Kidney (tissue), 14 donors: Measurements from ENCODE around the gene ERLEC1. TPM values are rescaled to one million over a fixed set of nuclear protein-coding genes. Genes with fewer than 3 reads are reported as not detected.
"Not testable (repeated sequence)": the region's sequence is repeated elsewhere in the genome, so short reads cannot be mapped to it uniquely, and the experiment has no call there.

Source experiments
- DNase-seq, 5 donors: peaks; one replicate each; pipeline ENCODE4 v3.0.0-alpha.2; 2013 to 2020
- FAIRE-seq: peaks from 2 replicates; lab custom pipeline; 2012; peaks lifted over from hg19 to GRCh38; lab: Jason Lieb, UNC
- H3K27ac ChIP-seq, 2 donors: one replicate each; pipeline ENCODE4 v1.7.0; 2013; ENCODE audit warnings: low read depth in 2 of 2, low read length in 2 of 2, inconsistent platforms in 1 of 2
- H3K27me3 ChIP-seq: one replicate; pipeline ENCODE4 v1.7.1; 2013; ENCODE audit warnings: low read length, inconsistent platforms; ENCODE audit not compliant: control insufficient read depth, insufficient read depth
- H3K36me3 ChIP-seq, 3 donors: one replicate each; pipeline versions ENCODE4 v1.7.0 to v1.7.1; 2013; ENCODE audit warnings: low read length in 3 of 3, control low read depth in 1 of 3, inconsistent platforms in 1 of 3; ENCODE audit not compliant: insufficient read depth in 3 of 3, control insufficient read depth in 2 of 3
- H3K4me1 ChIP-seq, 3 donors: one replicate each; pipeline versions ENCODE4 v1.7.0 to v1.7.1; 2013; ENCODE audit warnings: low read length in 3 of 3, inconsistent platforms in 1 of 3, low read depth in 1 of 3; ENCODE audit not compliant: control insufficient read depth in 2 of 3, insufficient read depth in 2 of 3
- H3K4me3 ChIP-seq, 3 donors: one replicate each; pipeline versions ENCODE4 v1.7.0 to v1.8.1; 2013; ENCODE audit warnings: low read length in 3 of 3, control low read depth in 1 of 3, inconsistent platforms in 1 of 3
- H3K9ac ChIP-seq, 3 donors: one replicate each; pipeline versions ENCODE4 v1.7.0 to v1.7.1; 2013; ENCODE audit warnings: low read length in 3 of 3, control low read depth in 1 of 3, inconsistent platforms in 1 of 3
- H3K9me3 ChIP-seq, 3 donors: one replicate each; pipeline versions ENCODE4 v1.7.0 to v1.7.1; 2013; ENCODE audit warnings: low read length in 3 of 3, control low read depth in 1 of 3, inconsistent platforms in 1 of 3; ENCODE audit not compliant: control insufficient read depth in 2 of 3, insufficient read depth in 1 of 3
- CTCF ChIP-seq: IDR thresholded peaks from 3 replicates; pipeline ENCODE4 v1.5.1; 2012; ENCODE audit warnings: mild to moderate bottlenecking, moderate library complexity, borderline replicate concordance; ENCODE audit not compliant: insufficient read depth; ENCODE audit errors: extremely low read depth
- intact Hi-C: fragments of 100-400 bp; cut with DNase I; formaldehyde crosslinking; loops from one replicate; pipeline ENCODE4 v1.11.1; 2022
- polyA plus RNA-seq: library from polyadenylated mRNA; stranded (reverse); fragments of 350-450 nt; fragmentation: Illumina TruSeq; extraction: RNeasy Lipid Tissue Mini Kit (QIAGEN cat#74804); gene quantifications from one replicate; pipeline ENCODE4 v1.2.3, GENCODE V29; 2014; ENCODE audit warnings: low read depth, low replicate concordance; ENCODE audit not compliant: insufficient read depth
- total RNA-seq: library from RNA; stranded (reverse); fragmentation: NEBNext Ultra II Directional; extraction: Animal tissue kit (Norgen Biotek cat#: 25700); gene quantifications from one replicate; pipeline ENCODE4 v1.2.1, GENCODE V29; 2021
- donor health status: control.
- donor health status: control.
- donor health status: control.
- donor health status: control.
- donor health status: control.
- donor health status: DM: yes; HTN: yes; CAD: no.
- donor health status: Normal renal cell carcinoma (clear cell type).

The ERLEC1 gene
- total and polyA plus RNA-seq, 2 donors from 2014 or later, result 39.9 to 43.7 TPM

GRCh38 chr2:53827398-53828175 is 40.7 kb downstream of the ERLEC1 start:
- intact Hi-C loops, result no loop called here
- Histone ChIP-seq H3K9ac (no peak overlapping the region), H3K4me3 (no peak overlapping the region), H3K27ac (no peak overlapping the region), H3K4me1 (no peaks in the 10 kb centered on the region), H3K9me3 (peaks cover 0 to 7% (median 0%) of the 10 kb centered on the region in 3 donors), H3K27me3 (no peaks in the 10 kb centered on the region), H3K36me3 (peaks cover 0 to 2% (median 0%) of the 10 kb centered on the region in 3 donors)
- DNase-seq, result no peak
- TF ChIP-seq CTCF, result no peak
- FAIRE-seq, result no peak

- Histone ChIP-seq H3K36me3 (peaks cover 0 to 2% (median 0%) of the 10 kb centered on the region in 3 donors), H3K27me3 (no peaks in the 10 kb centered on the region), H3K9ac (no peak overlapping the region), H3K4me3 (no peak overlapping the region), H3K4me1 (no peaks in the 10 kb centered on the region), H3K27ac (no peak overlapping the region), H3K9me3 (peaks cover 0 to 7% (median 0%) of the 10 kb centered on the region in 3 donors)
- DNase-seq (no peak), FAIRE-seq (no peak)
- no peak for TF ChIP-seq CTCF
- intact Hi-C loops, result no loop called here
These were observed 41.5 kb downstream of the ERLEC1 start for GRCh38 chr2:53828331-53828730.

GRCh38 chr2:53829273-53829979 is 42.6 kb downstream of the ERLEC1 start:
- Histone ChIP-seq H3K4me1 (no peaks in the 10 kb centered on the region), H3K9ac (no peak overlapping the region), H3K9me3 (peaks cover 0 to 7% (median 0%) of the 10 kb centered on the region in 3 donors), H3K27ac (no peak overlapping the region), H3K27me3 (no peaks in the 10 kb centered on the region), H3K36me3 (peaks cover 0 to 2% (median 0%) of the 10 kb centered on the region in 3 donors), H3K4me3 (no peak overlapping the region)
- FAIRE-seq (no peak), DNase-seq (no peak)
- intact Hi-C loops, result no loop called here
- TF ChIP-seq CTCF, result no peak

GRCh38 chr2:53829980-53830290 is 43.1 kb downstream of the ERLEC1 start:
- H3K4me3 ChIP-seq, H3K9me3 ChIP-seq, H3K4me1 ChIP-seq, intact Hi-C loops, DNase-seq, H3K27ac ChIP-seq, H3K27me3 ChIP-seq, H3K9ac ChIP-seq, FAIRE-seq, H3K36me3 ChIP-seq: not testable (repeated sequence)
